Measurements from ENCODE around the gene OR2B6.

GRCh38 chr6:27940766-27941165, 16.3 kb upstream of the OR2B6 start:
- TF ChIP-seq CTCF (conservative IDR thresholded peaks at IDR 0.05 in 1 of 2, IDR thresholded peaks at IDR 0.05 in 1 of 2; ENCODE audit: extremely low read depth in 1 of 2, insufficient read depth in 1 of 2, low read depth in 1 of 2, low read length in 2 of 2) = no peak
- no peak for TF ChIP-seq EZH2 (IDR thresholded peaks at IDR 0.05; ENCODE audit: borderline replicate concordance, low read length)
